ENCODE results near the gene ANKIB1.

GRCh38 chr7:92250603-92251002 lies 4.8 kb downstream of the ANKIB1 start:
- TF ChIP-seq CTCF (IDR thresholded peaks at IDR 0.05; ENCODE audit: borderline replicate concordance, extremely low read depth, low read length, poor library complexity, severe bottlenecking) = no peak
- no peak for TF ChIP-seq EZH2 (IDR thresholded peaks at IDR 0.05; ENCODE audit: borderline replicate concordance, low read depth, low read length, severe bottlenecking)
